Measurements from ENCODE around the gene ANKS6.

ANKS6 gene

GRCh38 chr9:98784831-98785806 lies 11.2 kb downstream of the ANKS6 start:
- no peak overlapping the region for H3K4me3 ChIP-seq (ENCODE audit: low read length)
- no peaks in the 10 kb centered on the region for H3K27me3 ChIP-seq (ENCODE audit: control insufficient read depth, insufficient read depth, low read length)
- no peak overlapping the region for H3K27ac ChIP-seq (ENCODE audit: low read depth, low read length)
- H3K4me1 ChIP-seq (ENCODE audit: control insufficient read depth, insufficient read depth, low read length), result no peaks in the 10 kb centered on the region
- H3K9ac ChIP-seq (ENCODE audit: low read length), result no peak overlapping the region
- peaks cover 4% of the 10 kb centered on the region for H3K36me3 ChIP-seq (ENCODE audit: control insufficient read depth, insufficient read depth, low read length)

DNA sequence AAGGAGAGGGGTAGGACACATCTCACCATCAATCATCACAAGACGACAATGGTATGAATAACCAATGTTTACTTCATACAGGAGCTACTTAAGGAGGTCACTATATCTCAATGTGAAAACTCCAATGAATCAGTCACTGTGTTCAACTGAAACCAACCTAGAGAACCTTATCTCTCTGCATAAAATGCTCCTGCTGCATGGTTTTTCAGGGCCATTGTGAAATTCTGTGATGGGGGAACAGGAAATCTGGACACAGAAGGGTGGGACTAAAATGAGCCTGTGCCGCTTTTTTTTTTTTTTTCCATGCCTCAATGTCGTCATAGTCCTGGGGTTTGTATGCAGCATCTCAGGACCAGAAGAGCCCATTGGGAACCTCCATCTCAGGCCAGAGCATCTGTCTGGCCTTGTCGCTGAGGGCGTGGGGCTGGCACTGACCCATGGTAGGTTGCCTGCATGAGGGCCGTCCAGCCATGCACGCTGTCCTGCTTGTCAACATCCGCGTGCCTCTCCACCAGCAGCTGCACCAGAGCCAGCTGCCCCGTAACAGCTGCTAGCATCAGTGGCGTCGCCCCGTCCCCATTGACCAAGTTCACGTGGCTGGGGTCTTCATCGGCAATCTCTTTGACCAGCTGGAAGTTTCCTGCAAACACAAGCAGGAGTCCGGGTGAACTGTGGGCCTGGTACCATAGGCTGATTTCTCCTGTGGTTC lies 12.7 kb downstream of the ANKS6 start:
- H3K27me3 ChIP-seq (ENCODE audit: control insufficient read depth, insufficient read depth, low read length), result no peaks in the 10 kb centered on the region
- peaks cover 4% of the 10 kb centered on the region for H3K36me3 ChIP-seq (ENCODE audit: control insufficient read depth, insufficient read depth, low read length)
- no peak overlapping the region for H3K27ac ChIP-seq (ENCODE audit: low read depth, low read length)
- no peaks in the 10 kb centered on the region for H3K4me1 ChIP-seq (ENCODE audit: control insufficient read depth, insufficient read depth, low read length)
- H3K9ac ChIP-seq (ENCODE audit: low read length), result no peak overlapping the region
- no peak overlapping the region for H3K4me3 ChIP-seq (ENCODE audit: low read length)

DNA sequence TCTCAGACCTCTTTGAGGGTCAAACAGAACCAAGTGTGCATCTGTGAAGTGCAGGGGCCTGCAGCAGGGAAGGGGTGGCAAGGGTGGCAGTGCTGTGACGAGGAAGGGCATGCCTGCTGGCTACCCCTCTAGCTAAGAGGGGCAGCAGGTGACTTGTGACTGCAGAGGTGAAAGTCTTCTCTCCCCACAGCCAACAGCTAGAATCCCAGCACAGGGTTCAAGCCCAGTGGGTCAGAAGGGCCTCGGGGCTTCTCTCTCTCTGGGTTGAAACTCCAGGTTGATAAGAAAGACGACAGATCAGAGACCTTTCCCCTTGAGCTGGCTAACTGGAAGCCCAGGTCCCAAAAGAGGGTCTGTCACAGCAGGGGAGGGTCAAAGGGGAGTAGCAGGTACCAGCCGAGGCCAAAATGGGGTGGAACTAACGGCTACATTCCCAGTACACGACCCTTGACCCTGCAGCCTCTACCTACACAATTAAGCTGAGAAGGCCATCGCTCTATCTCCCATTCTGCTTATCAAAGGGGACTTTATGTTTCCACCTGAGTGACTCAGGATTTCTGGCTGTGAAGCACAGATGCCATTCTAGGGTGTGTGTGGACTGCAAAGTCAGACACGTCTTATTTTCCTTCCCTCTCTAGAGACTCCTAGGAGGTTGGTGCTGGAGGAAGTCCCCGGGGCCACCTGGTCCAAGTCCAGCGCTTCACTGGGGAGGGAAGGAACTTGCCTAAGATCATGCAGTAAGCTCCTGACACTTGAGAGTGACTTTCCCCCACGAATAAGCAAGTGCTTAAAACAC lies 14.6 kb downstream of the ANKS6 start:
- H3K36me3 ChIP-seq (ENCODE audit: control insufficient read depth, insufficient read depth, low read length), result peaks cover 7% of the 10 kb centered on the region
- H3K4me3 ChIP-seq (ENCODE audit: low read length), result no peak overlapping the region
- H3K27me3 ChIP-seq (ENCODE audit: control insufficient read depth, insufficient read depth, low read length), result no peaks in the 10 kb centered on the region
- no peak overlapping the region for H3K9ac ChIP-seq (ENCODE audit: low read length)
- no peak overlapping the region for H3K27ac ChIP-seq (ENCODE audit: low read depth, low read length)
- H3K4me1 ChIP-seq (ENCODE audit: control insufficient read depth, insufficient read depth, low read length), result no peaks in the 10 kb centered on the region

DNA sequence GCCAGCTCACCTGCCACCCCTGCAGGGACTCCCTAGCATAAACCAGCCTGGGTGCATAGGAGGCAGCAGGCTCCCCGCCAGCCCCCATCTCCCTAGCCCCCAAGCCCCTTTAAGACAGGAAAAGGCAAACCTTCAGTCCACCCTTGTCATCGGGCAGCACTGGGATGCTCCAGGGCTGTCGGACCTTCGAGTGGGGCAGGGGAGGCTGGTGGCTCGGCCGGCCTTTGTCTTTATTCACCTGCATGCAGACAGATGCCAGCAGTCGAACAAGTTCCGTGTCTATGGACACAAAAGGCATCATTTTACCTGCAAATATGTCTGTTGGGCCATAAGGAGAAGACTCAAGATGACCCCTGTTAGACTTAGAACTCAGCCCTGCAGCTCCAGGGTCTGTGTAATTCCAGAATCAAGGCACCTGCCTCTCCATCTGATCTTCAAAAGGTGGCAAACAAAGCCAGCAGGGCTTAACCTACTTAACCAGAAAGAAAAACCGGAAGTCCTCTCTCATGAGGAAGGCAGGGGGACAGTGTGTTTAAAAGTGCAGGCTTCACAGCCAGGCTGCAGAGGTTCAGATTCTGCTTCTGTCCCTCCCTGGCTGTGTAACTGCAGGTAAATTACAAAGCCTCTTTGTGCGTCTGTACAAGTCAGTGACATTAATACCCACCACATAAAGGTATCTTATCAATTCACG lies 16.2 kb downstream of the ANKS6 start:
- Histone ChIP-seq H3K9ac (ENCODE audit: low read length) (no peak overlapping the region), H3K4me3 (ENCODE audit: low read length) (no peak overlapping the region), H3K27ac (ENCODE audit: low read depth, low read length) (no peak overlapping the region), H3K4me1 (ENCODE audit: control insufficient read depth, insufficient read depth, low read length) (no peaks in the 10 kb centered on the region), H3K36me3 (ENCODE audit: control insufficient read depth, insufficient read depth, low read length) (peaks cover 7% of the 10 kb centered on the region), H3K27me3 (ENCODE audit: control insufficient read depth, insufficient read depth, low read length) (no peaks in the 10 kb centered on the region)

DNA sequence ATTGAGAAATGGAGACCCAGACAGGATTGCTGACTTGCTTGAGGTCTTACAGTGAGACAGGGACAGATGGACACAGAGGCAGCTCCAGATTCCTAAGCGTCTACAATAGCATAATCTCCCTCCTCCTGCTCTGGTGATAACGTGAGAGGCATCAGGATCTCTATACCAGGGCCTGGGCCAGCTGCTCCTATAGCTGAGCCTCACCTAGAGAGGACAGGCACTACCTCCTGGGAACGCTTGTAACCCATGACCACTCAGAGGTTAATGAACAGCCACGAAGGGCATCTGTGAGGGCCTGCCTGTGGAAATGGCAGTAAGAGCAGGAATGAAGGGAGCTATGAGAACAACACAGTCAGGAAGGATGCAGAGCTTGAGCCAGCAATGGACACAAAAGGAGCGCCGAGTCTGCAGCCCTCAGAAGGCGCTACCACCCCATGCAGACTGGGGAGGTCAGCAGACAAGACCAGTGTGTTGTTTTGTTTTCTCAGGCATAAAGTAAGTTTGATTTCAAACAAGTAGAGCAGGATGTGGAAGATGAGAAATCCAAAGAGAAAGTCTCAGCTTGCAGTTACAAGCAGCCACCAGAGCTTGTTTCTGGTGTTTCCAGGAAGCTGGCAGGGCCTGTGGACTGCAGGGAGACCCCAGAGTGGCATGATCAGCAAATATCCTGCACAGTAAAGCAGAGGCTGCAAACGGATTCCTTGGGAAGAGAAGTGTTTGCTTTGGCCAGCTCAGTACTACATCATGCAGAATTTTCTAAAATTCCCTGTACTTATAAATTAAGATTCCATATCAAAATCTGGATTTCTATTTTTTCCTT lies 17.4 kb downstream of the ANKS6 start:
- Histone ChIP-seq H3K36me3 (ENCODE audit: control insufficient read depth, insufficient read depth, low read length) (peaks cover 11% of the 10 kb centered on the region), H3K27ac (ENCODE audit: low read depth, low read length) (no peak overlapping the region), H3K4me1 (ENCODE audit: control insufficient read depth, insufficient read depth, low read length) (no peaks in the 10 kb centered on the region), H3K27me3 (ENCODE audit: control insufficient read depth, insufficient read depth, low read length) (no peaks in the 10 kb centered on the region), H3K4me3 (ENCODE audit: low read length) (no peak overlapping the region), H3K9ac (ENCODE audit: low read length) (no peak overlapping the region)

DNA sequence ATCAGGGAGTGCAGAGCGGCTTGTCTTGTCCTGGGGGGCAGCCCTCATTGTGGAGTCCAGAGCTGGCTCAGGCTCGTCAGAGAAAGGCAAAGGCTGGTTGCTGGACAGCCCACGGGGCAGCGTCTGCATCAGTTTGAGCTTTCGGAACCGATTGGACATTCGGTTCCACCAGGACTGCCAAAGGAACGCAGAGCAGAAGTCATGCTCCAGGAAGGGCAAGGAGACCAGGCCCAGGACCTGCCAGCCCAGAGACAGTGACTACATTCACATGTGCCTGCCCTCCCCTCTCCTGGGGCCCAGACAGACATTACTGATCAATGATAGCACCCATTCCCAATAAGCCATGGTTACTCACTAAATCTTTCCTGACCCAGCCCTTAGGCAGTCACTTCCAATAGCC lies 18.1 kb downstream of the ANKS6 start:
- Histone ChIP-seq H3K27me3 (ENCODE audit: control insufficient read depth, insufficient read depth, low read length) (no peaks in the 10 kb centered on the region), H3K4me3 (ENCODE audit: low read length) (no peak overlapping the region), H3K9ac (ENCODE audit: low read length) (no peak overlapping the region), H3K4me1 (ENCODE audit: control insufficient read depth, insufficient read depth, low read length) (no peaks in the 10 kb centered on the region), H3K27ac (ENCODE audit: low read depth, low read length) (no peak overlapping the region), H3K36me3 (ENCODE audit: control insufficient read depth, insufficient read depth, low read length) (peaks cover 12% of the 10 kb centered on the region)

DNA sequence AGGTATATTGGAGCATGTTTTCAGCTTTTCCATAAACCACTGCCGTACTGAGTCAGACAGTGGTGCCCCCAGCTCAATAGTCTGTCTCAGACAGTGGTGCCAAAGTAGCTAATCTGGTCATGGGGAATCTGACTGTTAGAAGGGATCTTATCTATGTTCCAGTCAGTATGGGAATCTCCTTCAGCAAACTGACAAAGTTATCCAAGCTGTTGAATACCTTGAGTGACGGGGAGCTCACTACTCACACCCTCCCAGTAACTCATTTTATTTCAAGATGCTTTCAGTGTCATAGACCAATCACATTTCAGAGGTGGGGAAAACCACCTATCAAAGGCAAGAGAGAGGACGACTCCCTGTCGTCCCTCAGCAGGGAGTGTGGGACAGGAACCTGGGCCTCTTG lies 18.7 kb downstream of the ANKS6 start:
- Histone ChIP-seq H3K36me3 (ENCODE audit: control insufficient read depth, insufficient read depth, low read length) (peaks cover 18% of the 10 kb centered on the region), H3K27ac (ENCODE audit: low read depth, low read length) (no peak overlapping the region), H3K4me3 (ENCODE audit: low read length) (no peak overlapping the region), H3K4me1 (ENCODE audit: control insufficient read depth, insufficient read depth, low read length) (no peaks in the 10 kb centered on the region), H3K9ac (ENCODE audit: low read length) (no peak overlapping the region), H3K27me3 (ENCODE audit: control insufficient read depth, insufficient read depth, low read length) (no peaks in the 10 kb centered on the region)

- Histone ChIP-seq H3K27ac (ENCODE audit: low read depth, low read length) (no peak overlapping the region), H3K4me3 (ENCODE audit: low read length) (no peak overlapping the region), H3K4me1 (ENCODE audit: control insufficient read depth, insufficient read depth, low read length) (no peaks in the 10 kb centered on the region), H3K9ac (ENCODE audit: low read length) (no peak overlapping the region), H3K27me3 (ENCODE audit: control insufficient read depth, insufficient read depth, low read length) (no peaks in the 10 kb centered on the region), H3K36me3 (ENCODE audit: control insufficient read depth, insufficient read depth, low read length) (peaks cover 35% of the 10 kb centered on the region)
Measured at GRCh38 chr9:98775831-98776441, 20.4 kb downstream of the ANKS6 start.

DNA sequence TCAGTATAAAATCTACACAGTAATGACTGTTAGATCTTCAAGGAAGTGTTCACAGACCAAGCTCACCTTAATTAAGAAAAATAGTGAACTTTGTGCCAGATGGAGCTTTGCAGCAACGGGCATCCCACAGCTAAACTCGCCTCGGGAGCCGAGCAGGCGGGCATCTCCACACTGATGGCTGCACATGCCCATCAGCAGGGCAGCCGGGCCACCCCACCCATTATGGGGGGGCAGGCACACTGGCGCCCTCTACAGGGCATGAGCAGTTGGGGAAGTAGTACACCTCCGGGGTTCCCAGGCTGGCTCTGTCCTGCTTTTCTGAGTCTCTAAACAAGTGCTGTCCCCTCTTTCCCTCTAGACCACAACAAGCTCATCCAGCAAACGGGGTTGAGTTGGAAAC lies 21.6 kb downstream of the ANKS6 start:
- no peak overlapping the region for H3K9ac ChIP-seq (ENCODE audit: low read length)
- H3K27me3 ChIP-seq (ENCODE audit: control insufficient read depth, insufficient read depth, low read length), result no peaks in the 10 kb centered on the region
- peaks cover 42% of the 10 kb centered on the region for H3K36me3 ChIP-seq (ENCODE audit: control insufficient read depth, insufficient read depth, low read length)
- no peak overlapping the region for H3K4me3 ChIP-seq (ENCODE audit: low read length)
- H3K4me1 ChIP-seq (ENCODE audit: control insufficient read depth, insufficient read depth, low read length), result no peaks in the 10 kb centered on the region
- H3K27ac ChIP-seq (ENCODE audit: low read depth, low read length), result no peak overlapping the region

DNA sequence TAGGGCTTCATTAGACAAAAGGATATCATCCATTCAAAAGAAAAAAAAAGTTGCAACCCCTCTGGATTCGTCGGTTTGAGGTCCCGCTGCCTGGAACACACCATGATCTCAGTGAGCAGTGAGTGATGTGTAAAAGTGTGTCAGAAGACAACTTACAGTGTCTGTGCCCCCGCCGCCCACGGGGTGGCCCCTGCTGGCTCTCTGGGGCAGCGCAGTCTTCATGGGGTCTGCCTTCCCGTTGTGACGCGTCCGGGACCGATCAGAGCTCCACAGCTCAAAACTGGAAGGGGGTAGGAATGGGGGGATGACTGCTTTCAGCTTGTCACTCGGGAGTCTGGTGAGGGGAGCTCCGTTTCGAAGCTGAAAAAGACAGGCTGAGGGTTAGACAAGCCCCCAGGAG lies 22.6 kb downstream of the ANKS6 start:
- Histone ChIP-seq H3K27ac (ENCODE audit: low read depth, low read length) (no peak overlapping the region), H3K27me3 (ENCODE audit: control insufficient read depth, insufficient read depth, low read length) (no peaks in the 10 kb centered on the region), H3K36me3 (ENCODE audit: control insufficient read depth, insufficient read depth, low read length) (peaks cover 42% of the 10 kb centered on the region), H3K4me1 (ENCODE audit: control insufficient read depth, insufficient read depth, low read length) (no peaks in the 10 kb centered on the region), H3K4me3 (ENCODE audit: low read length) (no peak overlapping the region), H3K9ac (ENCODE audit: low read length) (no peak overlapping the region)
